HepG2 (cell line): ENCODE results near the gene SYT7. TPM values are rescaled to one million over a fixed set of nuclear protein-coding genes. Genes with fewer than 3 reads are reported as not detected.

Experiments
- ESRRA ChIP-seq: sonication (generic); formaldehyde crosslinking; IDR thresholded peaks from 2 replicates; pipeline ENCODE4 v1.5.1; 2020; ENCODE audit warnings: mild to moderate bottlenecking, low read depth, missing genetic modification reagents
- FOXM1 ChIP-seq: sonication (generic); formaldehyde crosslinking; IDR thresholded peaks from 2 replicates; pipeline ENCODE4 v1.5.0; 2020; ENCODE audit warnings: missing genetic modification reagents
- KMT2B ChIP-seq: IDR thresholded peaks from 2 replicates; pipeline ENCODE4 v1.6.1; 2016; ENCODE audit warnings: missing genetic modification reagents, missing compliant biosample characterization
- MAF1 ChIP-seq: sonication (generic); formaldehyde crosslinking; IDR thresholded peaks from 2 replicates; pipeline ENCODE4 v1.5.0; 2020; ENCODE audit warnings: missing genetic modification reagents, borderline replicate concordance
- NRL ChIP-seq: sonication (generic); formaldehyde crosslinking; IDR thresholded peaks from 2 replicates; pipeline ENCODE4 v1.5.0; 2020; ENCODE audit warnings: missing genetic modification reagents, mild to moderate bottlenecking, moderate library complexity, borderline replicate concordance
- ONECUT2 ChIP-seq: sonication (generic); formaldehyde crosslinking; IDR thresholded peaks from 2 replicates; pipeline ENCODE4 v1.4.0; 2020; ENCODE audit warnings: missing genetic modification reagents
- PLRG1 ChIP-seq: fragments of 450-650 bp; conservative IDR thresholded peaks from 2 replicates; pipeline ENCODE4 v1.6.1; 2016
- SAFB2 ChIP-seq: sonication (generic); formaldehyde crosslinking; IDR thresholded peaks from 2 replicates; pipeline ENCODE4 v1.5.1; 2020; ENCODE audit warnings: missing genetic modification reagents, low read depth, mild to moderate bottlenecking, borderline replicate concordance
- ZIK1 ChIP-seq: sonication (generic); formaldehyde crosslinking; IDR thresholded peaks from 2 replicates; pipeline ENCODE4 v1.5.0; 2020; ENCODE audit warnings: mild to moderate bottlenecking, low read depth, missing genetic modification reagents, borderline replicate concordance
- ZNF329 ChIP-seq: sonication (generic); formaldehyde crosslinking; IDR thresholded peaks from 2 replicates; pipeline ENCODE4 v1.9.0; 2021; ENCODE audit warnings: low read depth, mild to moderate bottlenecking, missing genetic modification reagents
- ZNF343 ChIP-seq: sonication (generic); formaldehyde crosslinking; IDR thresholded peaks from 2 replicates; pipeline ENCODE4 v1.4.0; 2020; ENCODE audit warnings: mild to moderate bottlenecking, missing genetic modification reagents
- ZNF552 ChIP-seq: sonication (generic); formaldehyde crosslinking; IDR thresholded peaks from 2 replicates; pipeline ENCODE4 v1.9.0; 2022; ENCODE audit warnings: missing genetic modification reagents, mild to moderate bottlenecking, borderline replicate concordance
- ZNF614 ChIP-seq: IDR thresholded peaks from 2 replicates; pipeline ENCODE4 v1.6.1; 2018; ENCODE audit warnings: missing biosample characterization, missing genetic modification reagents, inconsistent platforms, borderline replicate concordance
- ZNF792 ChIP-seq: IDR thresholded peaks from 2 replicates; pipeline ENCODE4 v1.6.1; 2016
- ZNF891 ChIP-seq: sonication (generic); formaldehyde crosslinking; IDR thresholded peaks from 2 replicates; pipeline ENCODE4 v1.5.0; 2020; ENCODE audit warnings: mild to moderate bottlenecking, missing genetic modification reagents
- polyA plus RNA-seq, 8 experiments: library from polyadenylated mRNA; depleted of rRNA in 3 of 8; stranded (reverse) in 7 of 8; unstranded in 1 of 8; fragments of >200 nt; fragmentation: Illumina TruSeq in 4 of 8; extraction: Trizol in 4 of 8; gene quantifications; 2 replicates each; pipeline versions ENCODE4 v1.2.1 to v1.2.3, GENCODE V29; 2011 to 2016; ENCODE audit warnings: low read depth in 4 of 8, missing spikeins in 1 of 8, mixed read lengths in 1 of 8; ENCODE audit not compliant: insufficient read depth in 1 of 8
- total RNA-seq, 5 experiments: library from RNA; depleted of rRNA; stranded (reverse); fragments of >200 nt; fragmentation: Illumina TruSeq; extraction: Trizol; gene quantifications; 2 replicates each; pipeline ENCODE4 v1.2.3, GENCODE V29; 2016; ENCODE audit warnings: low read depth in 1 of 5
- TF ChIP-seq, protein P1 (sequence below): sonication (generic); formaldehyde crosslinking; IDR thresholded peaks from 2 replicates; pipeline ENCODE4 v1.4.0; 2020; ENCODE audit warnings: mild to moderate bottlenecking, missing genetic modification reagents, borderline replicate concordance
- TF ChIP-seq, protein P2 (sequence below): IDR thresholded peaks from 2 replicates; pipeline ENCODE4 v1.6.1; 2016; ENCODE audit warnings: low read depth
- TF ChIP-seq, protein P3 (sequence below): IDR thresholded peaks from 2 replicates; pipeline ENCODE4 v1.6.1; 2016; ENCODE audit warnings: mild to moderate bottlenecking, missing biosample characterization, missing genetic modification reagents
- TF ChIP-seq, protein P4 (sequence below): sonication (generic); formaldehyde crosslinking; IDR thresholded peaks from 2 replicates; pipeline ENCODE4 v1.5.1; 2020; ENCODE audit warnings: mild to moderate bottlenecking, moderate library complexity, missing genetic modification reagents
- TF ChIP-seq, protein P5 (sequence below): sonication (generic); formaldehyde crosslinking; IDR thresholded peaks from 2 replicates; pipeline ENCODE4 v1.9.0; 2021; ENCODE audit warnings: missing genetic modification reagents, mild to moderate bottlenecking, borderline replicate concordance

SYT7 gene
- total and polyA plus RNA-seq, 2 of the 13 experiments (the other 11 are each of a cell fraction or from before 2014, with no cell fraction given), result 1.4 to 4.4 TPM

DNA sequence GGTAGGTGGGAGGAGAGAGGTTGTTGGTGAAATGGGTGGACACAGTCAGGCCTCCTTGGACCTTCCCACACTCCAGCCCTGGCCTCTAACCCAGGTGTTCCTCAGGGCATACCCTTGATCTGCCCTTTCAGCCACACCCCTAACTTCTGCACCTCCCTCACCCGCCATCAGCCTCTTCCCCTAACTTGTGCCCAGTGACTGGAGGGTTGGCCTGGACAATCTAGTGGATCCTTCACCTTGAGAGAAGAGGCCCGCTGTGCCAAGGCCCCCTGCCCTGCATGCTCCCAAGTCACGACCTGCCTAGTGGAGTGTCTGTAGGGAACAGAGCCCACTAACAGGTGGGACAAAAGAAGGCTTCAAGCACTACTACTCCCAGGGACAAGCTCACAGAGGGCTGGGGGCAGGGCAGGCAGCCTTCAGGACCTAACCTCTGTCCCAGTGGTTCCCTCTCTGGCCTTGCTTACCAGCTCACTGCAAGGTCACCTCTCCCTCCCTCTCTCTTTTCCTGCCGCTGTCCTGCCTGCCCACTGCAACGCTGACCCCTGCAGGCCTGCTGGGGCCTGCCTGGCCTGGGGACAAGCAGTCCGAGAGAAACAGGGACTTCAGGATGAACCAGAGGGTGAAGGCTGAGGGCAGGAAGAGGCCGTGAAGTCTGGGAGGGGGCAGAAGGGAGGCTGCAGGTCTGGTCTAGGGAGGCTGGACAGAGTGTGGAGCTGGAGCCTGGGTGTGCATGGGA lies 3.3 kb downstream of the SYT7 start (continued):
- TF ChIP-seq ESRRA (CRISPR knock-in tag), result peak; percentile 99
- TF ChIP-seq, protein P1, sequence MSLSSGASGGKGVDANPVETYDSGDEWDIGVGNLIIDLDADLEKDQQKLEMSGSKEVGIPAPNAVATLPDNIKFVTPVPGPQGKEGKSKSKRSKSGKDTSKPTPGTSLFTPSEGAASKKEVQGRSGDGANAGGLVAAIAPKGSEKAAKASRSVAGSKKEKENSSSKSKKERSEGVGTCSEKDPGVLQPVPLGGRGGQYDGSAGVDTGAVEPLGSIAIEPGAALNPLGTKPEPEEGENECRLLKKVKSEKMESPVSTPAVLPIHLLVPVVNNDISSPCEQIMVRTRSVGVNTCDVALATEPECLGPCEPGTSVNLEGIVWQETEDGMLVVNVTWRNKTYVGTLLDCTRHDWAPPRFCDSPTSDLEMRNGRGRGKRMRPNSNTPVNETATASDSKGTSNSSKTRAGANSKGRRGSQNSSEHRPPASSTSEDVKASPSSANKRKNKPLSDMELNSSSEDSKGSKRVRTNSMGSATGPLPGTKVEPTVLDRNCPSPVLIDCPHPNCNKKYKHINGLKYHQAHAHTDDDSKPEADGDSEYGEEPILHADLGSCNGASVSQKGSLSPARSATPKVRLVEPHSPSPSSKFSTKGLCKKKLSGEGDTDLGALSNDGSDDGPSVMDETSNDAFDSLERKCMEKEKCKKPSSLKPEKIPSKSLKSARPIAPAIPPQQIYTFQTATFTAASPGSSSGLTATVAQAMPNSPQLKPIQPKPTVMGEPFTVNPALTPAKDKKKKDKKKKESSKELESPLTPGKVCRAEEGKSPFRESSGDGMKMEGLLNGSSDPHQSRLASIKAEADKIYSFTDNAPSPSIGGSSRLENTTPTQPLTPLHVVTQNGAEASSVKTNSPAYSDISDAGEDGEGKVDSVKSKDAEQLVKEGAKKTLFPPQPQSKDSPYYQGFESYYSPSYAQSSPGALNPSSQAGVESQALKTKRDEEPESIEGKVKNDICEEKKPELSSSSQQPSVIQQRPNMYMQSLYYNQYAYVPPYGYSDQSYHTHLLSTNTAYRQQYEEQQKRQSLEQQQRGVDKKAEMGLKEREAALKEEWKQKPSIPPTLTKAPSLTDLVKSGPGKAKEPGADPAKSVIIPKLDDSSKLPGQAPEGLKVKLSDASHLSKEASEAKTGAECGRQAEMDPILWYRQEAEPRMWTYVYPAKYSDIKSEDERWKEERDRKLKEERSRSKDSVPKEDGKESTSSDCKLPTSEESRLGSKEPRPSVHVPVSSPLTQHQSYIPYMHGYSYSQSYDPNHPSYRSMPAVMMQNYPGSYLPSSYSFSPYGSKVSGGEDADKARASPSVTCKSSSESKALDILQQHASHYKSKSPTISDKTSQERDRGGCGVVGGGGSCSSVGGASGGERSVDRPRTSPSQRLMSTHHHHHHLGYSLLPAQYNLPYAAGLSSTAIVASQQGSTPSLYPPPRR, result peak; percentile 53; the same call in 1 of the 2 replicates
- no peak for TF ChIP-seq KMT2B (CRISPR knock-in tag)
- no peak for TF ChIP-seq ONECUT2
- TF ChIP-seq ZNF792 (CRISPR knock-in tag), result peak; percentile 80; the same call in 1 of the 2 replicates
- peak; percentile 73; the same call in 1 of the 2 replicates for TF ChIP-seq ZNF614 (CRISPR knock-in tag)
- TF ChIP-seq NRL (CRISPR knock-in tag), result no peak; the same call in 1 of the 2 replicates
- TF ChIP-seq MAF1 (CRISPR knock-in tag), result no peak
- TF ChIP-seq FOXM1 (CRISPR knock-in tag), result no peak
- TF ChIP-seq, protein P2, sequence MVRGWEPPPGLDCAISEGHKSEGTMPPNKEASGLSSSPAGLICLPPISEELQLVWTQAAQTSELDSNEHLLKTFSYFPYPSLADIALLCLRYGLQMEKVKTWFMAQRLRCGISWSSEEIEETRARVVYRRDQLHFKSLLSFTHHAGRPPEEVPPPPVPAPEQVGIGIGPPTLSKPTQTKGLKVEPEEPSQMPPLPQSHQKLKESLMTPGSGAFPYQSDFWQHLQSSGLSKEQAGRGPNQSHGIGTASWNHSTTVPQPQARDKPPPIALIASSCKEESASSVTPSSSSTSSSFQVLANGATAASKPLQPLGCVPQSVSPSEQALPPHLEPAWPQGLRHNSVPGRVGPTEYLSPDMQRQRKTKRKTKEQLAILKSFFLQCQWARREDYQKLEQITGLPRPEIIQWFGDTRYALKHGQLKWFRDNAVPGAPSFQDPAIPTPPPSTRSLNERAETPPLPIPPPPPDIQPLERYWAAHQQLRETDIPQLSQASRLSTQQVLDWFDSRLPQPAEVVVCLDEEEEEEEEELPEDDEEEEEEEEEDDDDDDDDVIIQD (CRISPR knock-in tag), result peak; percentile 68
- no peak for TF ChIP-seq ZNF343 (CRISPR knock-in tag)
- TF ChIP-seq ZNF329 (CRISPR knock-in tag), result no peak
- TF ChIP-seq, protein P3, sequence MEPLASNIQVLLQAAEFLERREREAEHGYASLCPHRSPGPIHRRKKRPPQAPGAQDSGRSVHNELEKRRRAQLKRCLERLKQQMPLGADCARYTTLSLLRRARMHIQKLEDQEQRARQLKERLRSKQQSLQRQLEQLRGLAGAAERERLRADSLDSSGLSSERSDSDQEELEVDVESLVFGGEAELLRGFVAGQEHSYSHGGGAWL, result 0 out of 2 replicates have a peak, but pooled peaks have one; percentile 14
- TF ChIP-seq PLRG1, result no peak
- no peak for TF ChIP-seq ZNF552 (CRISPR knock-in tag)
- TF ChIP-seq, protein P4, sequence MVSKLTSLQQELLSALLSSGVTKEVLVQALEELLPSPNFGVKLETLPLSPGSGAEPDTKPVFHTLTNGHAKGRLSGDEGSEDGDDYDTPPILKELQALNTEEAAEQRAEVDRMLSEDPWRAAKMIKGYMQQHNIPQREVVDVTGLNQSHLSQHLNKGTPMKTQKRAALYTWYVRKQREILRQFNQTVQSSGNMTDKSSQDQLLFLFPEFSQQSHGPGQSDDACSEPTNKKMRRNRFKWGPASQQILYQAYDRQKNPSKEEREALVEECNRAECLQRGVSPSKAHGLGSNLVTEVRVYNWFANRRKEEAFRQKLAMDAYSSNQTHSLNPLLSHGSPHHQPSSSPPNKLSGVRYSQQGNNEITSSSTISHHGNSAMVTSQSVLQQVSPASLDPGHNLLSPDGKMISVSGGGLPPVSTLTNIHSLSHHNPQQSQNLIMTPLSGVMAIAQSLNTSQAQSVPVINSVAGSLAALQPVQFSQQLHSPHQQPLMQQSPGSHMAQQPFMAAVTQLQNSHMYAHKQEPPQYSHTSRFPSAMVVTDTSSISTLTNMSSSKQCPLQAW (CRISPR knock-in tag), result peak; percentile 90
- TF ChIP-seq ZNF891 (CRISPR knock-in tag), result no peak
- no peak for TF ChIP-seq SAFB2
- TF ChIP-seq, protein P5, sequence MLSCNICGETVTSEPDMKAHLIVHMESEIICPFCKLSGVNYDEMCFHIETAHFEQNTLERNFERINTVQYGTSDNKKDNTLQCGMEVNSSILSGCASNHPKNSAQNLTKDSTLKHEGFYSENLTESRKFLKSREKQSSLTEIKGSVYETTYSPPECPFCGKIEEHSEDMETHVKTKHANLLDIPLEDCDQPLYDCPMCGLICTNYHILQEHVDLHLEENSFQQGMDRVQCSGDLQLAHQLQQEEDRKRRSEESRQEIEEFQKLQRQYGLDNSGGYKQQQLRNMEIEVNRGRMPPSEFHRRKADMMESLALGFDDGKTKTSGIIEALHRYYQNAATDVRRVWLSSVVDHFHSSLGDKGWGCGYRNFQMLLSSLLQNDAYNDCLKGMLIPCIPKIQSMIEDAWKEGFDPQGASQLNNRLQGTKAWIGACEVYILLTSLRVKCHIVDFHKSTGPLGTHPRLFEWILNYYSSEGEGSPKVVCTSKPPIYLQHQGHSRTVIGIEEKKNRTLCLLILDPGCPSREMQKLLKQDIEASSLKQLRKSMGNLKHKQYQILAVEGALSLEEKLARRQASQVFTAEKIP, result no peak
- TF ChIP-seq ZIK1 (CRISPR knock-in tag), result no peak
